A549 (cell line): Measurements from ENCODE around the gene GTF2A2. TPM values are rescaled to one million over a fixed set of nuclear protein-coding genes. Genes with fewer than 3 reads are reported as not detected.

Experiments
- ATAC-seq, 2 experiments: fragments of 200-7000 bp in 1 of 2; fragments of >200 bp in 1 of 2; cut with Nextera tagmentation in 1 of 2; cut with Tn5 transposase in 1 of 2; 3 replicates each; pipeline versions ENCODE4 v1.8.0 to v1.9.1; 2018 to 2020; ENCODE audit warnings: mild to moderate bottlenecking in 1 of 2, moderate library complexity in 1 of 2
- CTCF ChIA-PET: fragments of 300-600 bp; sonication (Branson Sonifier 250); formaldehyde crosslinking; extraction: SDS; loops from one replicate; lab custom pipeline; 2021; ENCODE audit warnings: antibody characterized with exemption, inconsistent platforms; lab: Yijun Ruan, JAX
- POLR2A ChIA-PET: fragments of 350-600 bp; formaldehyde crosslinking; extraction: SDS; loops from one replicate; lab custom pipeline; 2021; ENCODE audit warnings: antibody characterized with exemption, inconsistent platforms; lab: Yijun Ruan, JAX
- DNase-seq, 2 experiments: peaks; one replicate each; pipeline versions ENCODE4 v3.0.0 to v3.0.0-alpha.2; 2011 to 2016; ENCODE audit warnings: low read depth in 1 of 2, low spot score in 1 of 2
- FAIRE-seq: peaks from 2 replicates; lab custom pipeline; 2011; peaks lifted over from hg19 to GRCh38; lab: Jason Lieb, UNC
- H3K27ac ChIP-seq, 2 experiments: fragments of >200 bp; sonication (Bioruptor Twin); formaldehyde crosslinking; 3 replicates each; pipeline ENCODE4 v1.5.1; 2016 to 2017
- H3K4me1 ChIP-seq: fragments of >200 bp; sonication (Bioruptor Twin); formaldehyde crosslinking; 3 replicates; pipeline ENCODE4 v1.6.1; 2016
- H3K4me2 ChIP-seq: fragments of >200 bp; sonication (Bioruptor Twin); formaldehyde crosslinking; 3 replicates; pipeline ENCODE4 v1.6.1; 2016
- H3K4me3 ChIP-seq: fragments of >200 bp; sonication (Bioruptor Twin); formaldehyde crosslinking; 3 replicates; pipeline ENCODE4 v1.5.1; 2016
- H3K9me3 ChIP-seq: fragments of >200 bp; sonication (Bioruptor Twin); formaldehyde crosslinking; 3 replicates; pipeline ENCODE4 v1.6.1; 2016
- CBX2 ChIP-seq: fragments of 200-600 bp; sonication (generic); IDR thresholded peaks from 2 replicates; pipeline ENCODE4 v1.6.1; 2016; ENCODE audit warnings: low read depth, mild to moderate bottlenecking, borderline replicate concordance
- CBX8 ChIP-seq: fragments of 200-600 bp; sonication (generic); IDR thresholded peaks from 2 replicates; pipeline ENCODE4 v1.6.1; 2016
- CHD2 ChIP-seq: fragments of 150-350 bp; IDR thresholded peaks from 2 replicates; pipeline ENCODE4 v1.6.1; 2014; ENCODE audit warnings: low read length; ENCODE audit not compliant: partially characterized antibody
- CHD4 ChIP-seq: fragments of 200-600 bp; sonication (generic); IDR thresholded peaks from 2 replicates; pipeline ENCODE4 v1.6.1; 2016; ENCODE audit warnings: antibody characterized with exemption, mild to moderate bottlenecking, borderline replicate concordance
- EHMT2 ChIP-seq: fragments of 200-600 bp; sonication (generic); IDR thresholded peaks from 2 replicates; pipeline ENCODE4 v1.6.1; 2016; ENCODE audit warnings: antibody characterized with exemption, low read depth, mild to moderate bottlenecking, moderate library complexity
- ELK1 ChIP-seq: fragments of 150-350 bp; IDR thresholded peaks from 2 replicates; pipeline ENCODE4 v1.6.1; 2014; ENCODE audit warnings: low read depth, mild to moderate bottlenecking, low read length
- ESRRA ChIP-seq: fragments of 150-350 bp; IDR thresholded peaks from 2 replicates; pipeline ENCODE4 v1.6.1; 2014; ENCODE audit warnings: mild to moderate bottlenecking, low read length, borderline replicate concordance
- FOSB ChIP-seq: fragments of 250-450 bp; sonication (Bioruptor Pico); IDR thresholded peaks from 2 replicates; pipeline ENCODE4 v1.5.0; 2020; ENCODE audit warnings: mild to moderate bottlenecking, moderate library complexity
- FOSL2 ChIP-seq, 2 experiments: fragments of 450-650 bp in 1 of 2; fragments of >200 bp in 1 of 2; sonication (Bioruptor Twin) in 1 of 2; formaldehyde crosslinking; IDR thresholded peaks; 2 replicates each; pipeline versions ENCODE4 v1.5.0 to v1.6.1; 2016 to 2020; ENCODE audit warnings: mild to moderate bottlenecking in 1 of 2, moderate library complexity in 1 of 2
- HEYL ChIP-seq: fragments of 250-450 bp; sonication (Bioruptor Pico); IDR thresholded peaks from 2 replicates; pipeline ENCODE4 v1.8.0; 2021; ENCODE audit warnings: mild to moderate bottlenecking, moderate library complexity
- HOXB13 ChIP-seq: fragments of 250-450 bp; sonication (Bioruptor Pico); IDR thresholded peaks from 2 replicates; pipeline ENCODE4 v1.5.0; 2020; ENCODE audit warnings: low read depth, mild to moderate bottlenecking, moderate library complexity
- JUN ChIP-seq, 2 experiments: fragments of >200 bp; sonication (Bioruptor Twin); formaldehyde crosslinking; IDR thresholded peaks; 2 replicates in 1 of 2; 3 replicates in 1 of 2; pipeline ENCODE4 v1.6.1; 2016 to 2017
- JUNB ChIP-seq: fragments of >200 bp; sonication (Bioruptor Twin); formaldehyde crosslinking; IDR thresholded peaks from 2 replicates; pipeline ENCODE4 v1.6.1; 2016
- KDM1A ChIP-seq: fragments of 200-600 bp; sonication (generic); IDR thresholded peaks from 2 replicates; pipeline ENCODE4 v1.6.1; 2016; ENCODE audit warnings: low read depth, mild to moderate bottlenecking
- KDM5A ChIP-seq: fragments of 200-600 bp; sonication (generic); IDR thresholded peaks from 2 replicates; pipeline ENCODE4 v1.6.1; 2016; ENCODE audit warnings: antibody characterized with exemption, mild to moderate bottlenecking
- MAFK ChIP-seq: fragments of 450-650 bp; IDR thresholded peaks from 2 replicates; pipeline ENCODE4 v1.6.1; 2014; ENCODE audit not compliant: partially characterized antibody
- NFE2L2 ChIP-seq: fragments of 150-350 bp; conservative IDR thresholded peaks from 2 replicates; pipeline ENCODE4 v1.6.1; 2014; ENCODE audit warnings: low read length
- NR3C1 ChIP-seq: fragments of >200 bp; sonication (Bioruptor Twin); formaldehyde crosslinking; IDR thresholded peaks from 3 replicates; pipeline ENCODE4 v1.6.1; 2017
- POLR2A ChIP-seq: IDR thresholded peaks from 2 replicates; pipeline ENCODE4 v1.6.1; 2012; ENCODE audit warnings: mild to moderate bottlenecking, low read length
- RARB ChIP-seq: fragments of 250-450 bp; sonication (Bioruptor Pico); IDR thresholded peaks from 2 replicates; pipeline ENCODE4 v1.8.0; 2021; ENCODE audit warnings: mild to moderate bottlenecking, moderate library complexity
- RCOR1 ChIP-seq: fragments of 150-350 bp; IDR thresholded peaks from 2 replicates; pipeline ENCODE4 v1.6.1; 2014; ENCODE audit warnings: antibody characterized with exemption, low read length, low read depth
- SREBF2 ChIP-seq: fragments of 450-650 bp; IDR thresholded peaks from 2 replicates; pipeline ENCODE4 v1.6.1; 2014; ENCODE audit warnings: mild to moderate bottlenecking, moderate library complexity
- TFCP2L1 ChIP-seq: fragments of 250-450 bp; sonication (Bioruptor Pico); IDR thresholded peaks from 2 replicates; pipeline ENCODE4 v1.5.0; 2021; ENCODE audit warnings: mild to moderate bottlenecking
- TP53 ChIP-seq: fragments of 250-450 bp; sonication (Bioruptor Pico); IDR thresholded peaks from 2 replicates; pipeline ENCODE4 v1.5.0; 2021; ENCODE audit warnings: mild to moderate bottlenecking, moderate library complexity
- WGBS: methylation state at CpG from one replicate; pipeline ENCODE4 v1.1.6; 2017; ENCODE audit errors: missing lambda C conversion rate; 5-methylcytosine and 5-hydroxymethylcytosine counted together
- polyA plus RNA-seq, 4 experiments: library from polyadenylated mRNA; depleted of rRNA in 3 of 4; stranded (reverse); fragments of >200 nt; fragmentation: RNase III in 1 of 4; extraction: RNeasy Plus Mini Kit Qiagen cat#74134 plus additional on column Dnase treatment in 1 of 4; gene quantifications; 2 replicates in 3 of 4; 3 replicates in 1 of 4; pipeline ENCODE4 v1.2.3, GENCODE V29; 2011 to 2017
- TF ChIP-seq, protein P1 (sequence below): fragments of 450-650 bp; IDR thresholded peaks from 2 replicates; pipeline ENCODE4 v1.6.1; 2014; ENCODE audit warnings: antibody characterized with exemption
- TF ChIP-seq, protein P2 (sequence below): IDR thresholded peaks from 2 replicates; pipeline ENCODE4 v1.6.1; 2012
- TF ChIP-seq, protein P3 (sequence below): fragments of 200-600 bp; sonication (generic); IDR thresholded peaks from 2 replicates; pipeline ENCODE4 v1.6.1; 2016; ENCODE audit warnings: antibody characterized with exemption, mild to moderate bottlenecking, moderate library complexity

Gene GTF2A2
- polyA plus RNA-seq, 2 of the 4 experiments (the other 2 are of a cell fraction) = 220 to 282 TPM

DNA sequence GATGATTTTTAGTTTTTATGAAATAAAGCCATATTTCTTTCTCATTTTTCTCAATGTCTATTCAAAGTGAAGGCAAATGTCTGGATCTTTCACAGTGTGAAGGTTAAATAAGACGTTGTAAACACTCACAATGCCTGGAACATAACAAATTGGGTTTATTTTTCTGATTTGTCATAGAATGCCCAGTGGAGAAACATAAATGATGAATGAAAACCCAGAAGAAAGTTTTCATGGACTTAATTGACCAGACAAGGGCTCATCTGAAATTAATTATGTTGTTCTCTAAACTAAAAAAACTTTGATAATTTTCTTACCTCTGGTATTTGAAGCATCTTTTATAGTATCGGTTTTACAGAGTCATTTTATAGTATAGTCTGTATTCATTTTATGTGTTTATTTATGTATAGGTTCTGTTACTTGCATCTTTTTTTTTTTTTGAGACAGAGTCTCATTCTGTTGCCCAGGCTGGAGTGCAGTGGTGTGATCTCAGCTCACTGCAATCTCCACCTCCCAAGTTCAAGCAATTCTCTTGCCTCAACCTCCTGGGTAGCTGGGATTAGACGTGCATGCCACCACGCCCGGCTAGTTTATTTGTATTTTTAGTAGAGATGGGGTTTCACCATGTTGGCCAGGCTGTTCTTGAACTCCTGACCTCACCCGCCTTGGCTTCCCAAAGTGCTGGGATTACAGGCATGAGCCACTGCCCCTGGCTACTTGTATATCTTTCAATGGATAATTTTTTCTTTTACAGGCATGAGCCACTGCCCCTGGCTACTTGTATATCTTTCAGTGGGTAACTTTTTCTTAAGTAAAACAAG is 46.9 kb upstream of the GTF2A2 start:
- TF ChIP-seq CBX2 = no peak
- no peak for TF ChIP-seq HOXB13 (CRISPR knock-in tag)
- no peak for TF ChIP-seq SREBF2
- TF ChIP-seq HEYL (CRISPR knock-in tag) = no peak
- TF ChIP-seq KDM5A = no peak
- TF ChIP-seq NR3C1 = no peak
- TF ChIP-seq KDM1A = no peak
- TF ChIP-seq JUN (IDR thresholded peaks at IDR 0.05) = no peak
- TF ChIP-seq RCOR1 = no peak
- no peak for TF ChIP-seq RARB (CRISPR knock-in tag)
- TF ChIP-seq, protein P1, sequence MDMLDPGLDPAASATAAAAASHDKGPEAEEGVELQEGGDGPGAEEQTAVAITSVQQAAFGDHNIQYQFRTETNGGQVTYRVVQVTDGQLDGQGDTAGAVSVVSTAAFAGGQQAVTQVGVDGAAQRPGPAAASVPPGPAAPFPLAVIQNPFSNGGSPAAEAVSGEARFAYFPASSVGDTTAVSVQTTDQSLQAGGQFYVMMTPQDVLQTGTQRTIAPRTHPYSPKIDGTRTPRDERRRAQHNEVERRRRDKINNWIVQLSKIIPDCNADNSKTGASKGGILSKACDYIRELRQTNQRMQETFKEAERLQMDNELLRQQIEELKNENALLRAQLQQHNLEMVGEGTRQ = no peak
- no peak for TF ChIP-seq TFCP2L1
- 0 out of 3 replicates have a peak, but pooled peaks cover 3% of the 10 kb centered on the region for H3K9me3 ChIP-seq
- DNase-seq = peak in 1 of 2 experiments; percentile 53
- WGBS = 34% methylated on average over 6 of the region's 6 CpGs
- peak overlapping the region; percentile 12; the same call in 1 of the 3 replicates for H3K4me2 ChIP-seq
- H3K27ac ChIP-seq = no peak overlapping the region
- peak in 1 of 2 experiments; percentile 52; a peak in 2 of 6 replicates for ATAC-seq
- H3K4me3 ChIP-seq = no peak overlapping the region
- H3K4me1 ChIP-seq = peaks cover 49% of the 10 kb centered on the region
- CTCF ChIA-PET = no interaction called here
- POLR2A ChIA-PET = no interaction called here
- FAIRE-seq = peak; percentile 93

GRCh38 chr15:59702351-59702750 is 45.0 kb upstream of the GTF2A2 start:
- POLR2A ChIA-PET = no interaction called here
- H3K4me1 ChIP-seq = peaks cover 68% of the 10 kb centered on the region
- H3K9me3 ChIP-seq = 0 out of 3 replicates have a peak, but pooled peaks cover under 1% of the 10 kb centered on the region
- ATAC-seq (no peak), FAIRE-seq (peak; percentile 98), DNase-seq (no peak)
- H3K4me3 ChIP-seq = no peak overlapping the region
- no peak overlapping the region; a peak in 1 of 6 replicates for H3K27ac ChIP-seq
- TF ChIP-seq FOSL2 (IDR thresholded peaks at IDR 0.05) = no peak
- TF ChIP-seq FOSL2 (CRISPR knock-in tag; IDR thresholded peaks at IDR 0.05) = peak; percentile 56; the same call in 1 of the 2 replicates
- no peak for TF ChIP-seq TP53 (CRISPR knock-in tag)
- TF ChIP-seq CBX8 = no peak
- TF ChIP-seq MAFK = peak; percentile 84
- 0 out of 2 replicates have a peak, but pooled peaks have one; percentile 44 for TF ChIP-seq NFE2L2
- no peak for TF ChIP-seq EHMT2
- TF ChIP-seq HOXB13 (CRISPR knock-in tag) = no peak
- no peak for TF ChIP-seq RCOR1
- no peak for TF ChIP-seq CHD4
- TF ChIP-seq JUN (IDR thresholded peaks at IDR 0.05) = no peak
- H3K4me2 ChIP-seq = peak overlapping the region; percentile 7; the same call in 2 of the 3 replicates
- CTCF ChIA-PET = interaction anchor here (2.3 kb wide), 1 partner anchor 11 kb away, joined by 14 read pairs; no protein-coding TSS in a partner anchor

DNA sequence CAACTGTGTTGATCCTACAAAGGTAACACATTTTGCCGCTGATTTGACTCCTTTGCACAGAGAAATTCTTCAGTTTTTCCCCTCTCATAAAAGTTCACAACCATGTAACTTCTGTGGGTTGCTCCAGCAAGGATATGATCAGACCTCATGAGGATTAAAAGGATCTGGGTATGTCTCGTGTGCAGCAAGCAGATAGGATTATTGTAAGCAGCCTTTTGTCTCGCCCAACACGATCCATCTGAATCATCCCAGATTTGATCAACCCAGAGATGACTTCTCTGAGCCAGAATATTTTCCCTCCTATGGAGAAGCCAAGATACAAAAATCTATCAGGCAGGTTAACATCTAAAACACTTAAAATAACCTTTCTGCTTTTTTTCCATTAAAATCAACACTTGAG is 44.6 kb upstream of the GTF2A2 start:
- WGBS = 64% methylated on average over 4 of the region's 4 CpGs
- POLR2A ChIA-PET = no interaction called here
- TF ChIP-seq NFE2L2 (no peak), JUNB (no peak), TFCP2L1 (no peak), CHD4 (no peak), FOSB (CRISPR knock-in tag) (no peak), POLR2A (no peak), CHD2 (no peak), KDM1A (no peak), ELK1 (no peak), RCOR1 (no peak), ESRRA (no peak), RARB (CRISPR knock-in tag) (no peak)
- TF ChIP-seq, protein P2, sequence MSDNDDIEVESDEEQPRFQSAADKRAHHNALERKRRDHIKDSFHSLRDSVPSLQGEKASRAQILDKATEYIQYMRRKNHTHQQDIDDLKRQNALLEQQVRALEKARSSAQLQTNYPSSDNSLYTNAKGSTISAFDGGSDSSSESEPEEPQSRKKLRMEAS = no peak
- TF ChIP-seq, protein P3, sequence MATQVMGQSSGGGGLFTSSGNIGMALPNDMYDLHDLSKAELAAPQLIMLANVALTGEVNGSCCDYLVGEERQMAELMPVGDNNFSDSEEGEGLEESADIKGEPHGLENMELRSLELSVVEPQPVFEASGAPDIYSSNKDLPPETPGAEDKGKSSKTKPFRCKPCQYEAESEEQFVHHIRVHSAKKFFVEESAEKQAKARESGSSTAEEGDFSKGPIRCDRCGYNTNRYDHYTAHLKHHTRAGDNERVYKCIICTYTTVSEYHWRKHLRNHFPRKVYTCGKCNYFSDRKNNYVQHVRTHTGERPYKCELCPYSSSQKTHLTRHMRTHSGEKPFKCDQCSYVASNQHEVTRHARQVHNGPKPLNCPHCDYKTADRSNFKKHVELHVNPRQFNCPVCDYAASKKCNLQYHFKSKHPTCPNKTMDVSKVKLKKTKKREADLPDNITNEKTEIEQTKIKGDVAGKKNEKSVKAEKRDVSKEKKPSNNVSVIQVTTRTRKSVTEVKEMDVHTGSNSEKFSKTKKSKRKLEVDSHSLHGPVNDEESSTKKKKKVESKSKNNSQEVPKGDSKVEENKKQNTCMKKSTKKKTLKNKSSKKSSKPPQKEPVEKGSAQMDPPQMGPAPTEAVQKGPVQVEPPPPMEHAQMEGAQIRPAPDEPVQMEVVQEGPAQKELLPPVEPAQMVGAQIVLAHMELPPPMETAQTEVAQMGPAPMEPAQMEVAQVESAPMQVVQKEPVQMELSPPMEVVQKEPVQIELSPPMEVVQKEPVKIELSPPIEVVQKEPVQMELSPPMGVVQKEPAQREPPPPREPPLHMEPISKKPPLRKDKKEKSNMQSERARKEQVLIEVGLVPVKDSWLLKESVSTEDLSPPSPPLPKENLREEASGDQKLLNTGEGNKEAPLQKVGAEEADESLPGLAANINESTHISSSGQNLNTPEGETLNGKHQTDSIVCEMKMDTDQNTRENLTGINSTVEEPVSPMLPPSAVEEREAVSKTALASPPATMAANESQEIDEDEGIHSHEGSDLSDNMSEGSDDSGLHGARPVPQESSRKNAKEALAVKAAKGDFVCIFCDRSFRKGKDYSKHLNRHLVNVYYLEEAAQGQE = no peak

More for the DNA sequence above, 44.6 kb upstream of the GTF2A2 start:
- H3K4me3 ChIP-seq = no peak overlapping the region
- H3K9me3 ChIP-seq = no peaks in the 10 kb centered on the region
- H3K4me2 ChIP-seq = peak overlapping the region; percentile 7; the same call in 2 of the 3 replicates
- peak overlapping the region; percentile 0 to 47; a peak in 4 of 6 replicates for H3K27ac ChIP-seq
- CTCF ChIA-PET = interaction anchor here (0.6 to 3.4 kb wide), 3 partner anchors 11 to 183 kb away, joined by 3 to 14 read pairs (median 14); no protein-coding TSS in a partner anchor
- peak in 1 of 2 experiments; percentile 48; a peak in 2 of 6 replicates for ATAC-seq
- DNase-seq = no peak
- peak; percentile 46 for FAIRE-seq
- peaks cover 69% of the 10 kb centered on the region for H3K4me1 ChIP-seq
